Stimulated activated CD4-positive, alpha-beta T cell treated with anti-CD3 and anti-CD28 coated beads, Interleukin-12 subunit alpha, Interleukin-12 subunit beta, amount 100 ng/mL, for 48 hours (primary cell): ENCODE measurements around the gene TGFB2.
"Not testable (repeated sequence)": the region's sequence is repeated elsewhere in the genome, so short reads cannot be mapped to it uniquely, and the experiment has no call there.

Source experiments
- DNase-seq, 3 donors: peaks; one replicate each; pipeline ENCODE4 v3.0.0-alpha.2; 2020; ENCODE audit warnings: low read depth in 2 of 3, low spot score in 1 of 3

TGFB2 gene

GRCh38 chr1:218344814-218345672 is at the start of gene TGFB2:
TGFB2 (plus strand) TSS chr1:218345336; CDS start chr1:218346702, 1,366 bp downstream.
- no peak for DNase-seq

- DNase-seq: no peak
These were observed 49.0 kb upstream of the TGFB2 start for GRCh38 chr1:218296162-218296561.

- no peak for DNase-seq
These were observed 47.7 kb upstream of the TGFB2 start for GRCh38 chr1:218297461-218297860.

GRCh38 chr1:218297867-218298266 is 47.3 kb upstream of the TGFB2 start:
- DNase-seq: no peak

DNA sequence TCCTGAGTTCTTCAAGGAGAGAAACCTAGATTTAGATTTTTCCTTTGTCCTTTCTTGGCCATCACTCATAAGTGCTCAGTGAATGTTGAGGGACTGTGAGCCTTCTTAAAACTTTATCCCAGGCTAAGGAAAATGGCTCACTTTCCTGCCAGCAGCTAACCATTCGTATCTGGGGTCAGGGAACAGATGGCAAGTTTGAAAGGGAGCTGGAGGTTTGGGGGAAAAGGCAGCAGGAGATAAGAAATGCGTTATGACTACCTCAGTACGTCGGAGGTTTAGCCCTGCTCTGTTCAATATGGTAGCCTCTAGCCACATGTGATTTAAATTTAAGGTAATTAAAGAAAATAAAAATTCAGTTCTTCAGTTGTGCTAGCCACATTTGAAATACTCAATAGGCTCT is 46.7 kb upstream of the TGFB2 start:
- DNase-seq: no peak

- DNase-seq: no peak
These were observed 45.7 kb upstream of the TGFB2 start for GRCh38 chr1:218299416-218299815.

DNA sequence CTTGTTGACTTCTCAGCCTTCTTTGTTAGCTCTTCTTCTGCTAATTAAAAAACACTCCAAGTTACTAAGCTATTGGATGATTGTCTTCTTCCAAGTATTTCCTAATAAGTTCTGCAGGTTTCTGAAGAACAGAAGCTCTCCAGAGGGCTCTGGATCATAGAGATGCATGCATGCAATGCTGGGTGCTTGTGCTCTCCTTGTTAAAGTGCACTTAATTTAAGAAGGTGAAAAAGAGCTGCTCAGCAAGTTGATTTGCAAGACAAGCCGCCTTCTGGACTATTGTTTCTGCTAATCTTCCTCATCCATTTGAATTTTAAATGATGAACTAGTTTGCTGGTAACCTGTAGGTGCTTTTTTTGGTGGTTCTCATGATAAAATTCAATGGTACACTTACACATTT is 43.9 kb upstream of the TGFB2 start:
- no peak for DNase-seq

GRCh38 chr1:218302155-218302554 is 43.0 kb upstream of the TGFB2 start:
- no peak for DNase-seq

GRCh38 chr1:218303176-218303879 is 41.8 kb upstream of the TGFB2 start:
- DNase-seq: no peak

DNA sequence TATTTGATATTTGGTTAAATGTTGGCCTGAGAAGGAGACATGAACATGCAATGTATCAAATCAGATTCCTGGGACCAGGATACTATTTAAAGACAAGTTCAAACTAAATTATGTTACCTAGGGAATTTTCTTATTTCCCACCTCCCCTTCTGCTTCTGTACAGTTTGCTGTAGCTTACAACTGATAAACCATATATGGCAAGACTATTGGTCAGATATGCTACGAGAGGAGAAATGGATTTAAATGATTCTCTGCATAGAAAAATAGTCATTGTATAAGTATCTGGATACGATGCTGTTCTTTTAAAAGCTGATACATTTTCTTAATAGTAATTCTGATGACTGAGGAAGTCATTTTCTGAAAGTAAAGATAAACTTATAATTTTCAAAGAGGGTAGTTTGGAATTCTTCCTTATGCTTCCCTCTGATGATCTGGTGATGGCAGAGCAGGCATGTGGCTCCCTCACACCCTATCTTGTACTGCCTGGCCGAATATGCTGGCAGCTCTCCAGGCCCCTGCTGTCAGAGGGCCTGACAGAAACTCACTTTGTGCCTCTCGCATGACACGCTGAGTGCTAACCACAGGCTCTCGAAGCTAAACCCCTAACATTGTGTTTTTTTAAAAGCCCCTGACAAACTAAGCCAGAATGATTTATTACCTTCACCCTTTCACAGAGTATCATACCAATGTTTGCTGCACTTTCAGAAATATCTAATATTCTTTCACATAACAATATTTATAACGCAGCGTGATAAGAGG is 40.7 kb upstream of the TGFB2 start:
- no peak for DNase-seq

GRCh38 chr1:218305472-218306064 is 39.6 kb upstream of the TGFB2 start:
- DNase-seq: no peak

DNA sequence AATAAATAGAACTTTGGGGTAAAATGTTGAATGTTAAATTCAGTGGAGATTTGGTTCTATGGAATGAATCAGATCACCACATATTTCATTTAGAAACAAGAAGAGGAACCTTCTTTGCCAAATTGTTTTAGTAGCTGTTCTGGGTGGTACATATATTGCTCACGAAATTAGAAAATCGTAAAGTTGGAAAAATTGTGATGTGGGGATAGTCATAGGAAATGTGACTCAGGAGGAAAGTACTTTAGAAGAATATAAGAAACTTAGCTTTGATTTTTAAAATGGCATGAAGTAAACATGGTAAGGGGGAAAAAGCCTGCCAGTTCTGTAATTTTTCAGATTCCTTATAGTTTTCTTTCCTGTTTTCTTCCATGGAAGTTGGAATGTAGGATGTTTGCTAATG is 32.6 kb upstream of the TGFB2 start:
- no peak for DNase-seq

DNA sequence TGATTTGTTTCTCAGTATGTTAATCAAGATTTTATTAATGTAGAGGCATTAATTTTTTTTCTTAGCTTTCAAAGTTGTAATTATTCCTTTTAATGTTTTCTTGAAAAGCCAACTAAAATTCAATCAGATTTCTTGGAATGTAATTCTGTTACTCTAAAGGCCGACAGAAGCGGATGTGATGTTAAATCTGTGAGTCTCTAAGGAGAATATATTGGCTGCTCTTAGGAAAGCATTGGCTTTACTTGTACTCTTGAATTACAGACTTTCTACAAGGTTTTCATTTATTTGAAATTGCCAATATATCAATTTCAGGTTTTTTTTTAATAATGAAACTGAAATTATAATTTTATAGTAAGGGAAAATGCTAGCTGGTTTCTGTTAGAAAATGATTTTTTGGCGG is 30.8 kb upstream of the TGFB2 start:
- no peak for DNase-seq

DNA sequence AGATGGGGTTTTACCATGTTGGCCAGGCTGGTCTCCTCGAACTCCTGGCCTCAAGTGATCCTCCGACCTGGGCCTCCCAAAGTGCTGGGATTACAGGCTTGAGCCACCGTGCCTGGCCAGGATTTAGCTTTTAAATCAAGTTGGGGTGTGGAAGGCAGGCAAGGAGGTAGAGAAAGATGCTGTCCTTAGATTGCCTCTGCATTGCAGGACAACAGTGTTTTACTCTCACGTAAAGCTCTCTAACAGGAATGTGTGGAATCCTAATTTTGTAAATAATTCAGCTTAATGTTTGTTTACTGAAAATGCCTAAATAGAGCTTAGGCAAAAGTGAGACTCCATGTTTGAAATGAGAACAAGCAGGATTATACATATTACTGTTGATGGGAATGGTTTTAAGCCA is 29.5 kb upstream of the TGFB2 start:
- no peak for DNase-seq

GRCh38 chr1:218317061-218317460 is 28.1 kb upstream of the TGFB2 start:
- DNase-seq: no peak

DNA sequence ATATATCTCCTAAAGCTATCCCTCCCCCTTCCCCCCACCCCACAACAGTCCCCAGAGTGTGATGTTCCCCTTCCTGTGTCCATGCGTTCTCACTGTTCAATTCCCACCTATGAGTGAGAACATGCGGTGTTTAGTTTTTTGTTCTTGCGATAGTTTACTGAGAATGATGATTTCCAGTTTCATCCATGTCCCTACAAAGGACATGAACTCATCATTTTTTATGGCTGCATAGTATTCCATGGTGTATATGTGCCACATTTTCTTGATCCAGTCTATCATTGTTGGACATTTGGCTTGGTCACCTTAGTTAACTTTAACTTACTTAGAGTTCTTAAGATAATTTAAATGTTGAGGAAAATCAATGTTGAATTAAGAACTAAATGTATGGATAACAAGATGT is 25.0 kb upstream of the TGFB2 start:
- not testable (repeated sequence) for DNase-seq

GRCh38 chr1:218322762-218323161 is 22.4 kb upstream of the TGFB2 start:
- no peak for DNase-seq

- DNase-seq: no peak
These were observed 21.4 kb upstream of the TGFB2 start for GRCh38 chr1:218323568-218324225.

DNA sequence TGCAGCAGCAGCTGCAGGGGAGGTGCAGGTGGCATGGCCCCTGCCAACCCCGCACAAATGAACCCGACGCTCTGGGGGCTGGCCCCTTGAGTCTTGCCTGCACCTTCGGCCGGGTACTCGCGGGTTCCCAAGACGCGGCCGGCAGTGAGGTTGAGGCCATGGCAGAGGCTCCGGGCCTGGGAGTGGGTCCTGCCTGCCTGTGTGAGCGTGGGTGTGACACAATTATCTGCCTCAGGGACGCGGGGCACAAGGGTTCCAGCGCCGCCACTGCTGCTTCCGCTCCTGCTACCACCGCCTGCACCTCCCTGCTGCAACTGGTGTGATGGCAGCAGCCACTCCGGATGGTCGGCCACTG is 20.9 kb upstream of the TGFB2 start:
- no peak for DNase-seq

GRCh38 chr1:218328769-218329168 is 16.4 kb upstream of the TGFB2 start:
- DNase-seq: no peak

- no peak for DNase-seq
These were observed 15.0 kb upstream of the TGFB2 start for GRCh38 chr1:218330043-218330623.
